ENCODE measurements around the gene NFATC3. TPM values are rescaled to one million over a fixed set of nuclear protein-coding genes. Genes with fewer than 3 reads are reported as not detected.

Gene NFATC3
- polyA plus RNA-seq, 3 donors = 14.3 to 21.8 (median 15.8) TPM

GRCh38 chr16:68246666-68247065, 161.5 kb downstream of the NFATC3 start:
- H3K9me3 Mint-ChIP-seq = peaks cover 0 to 2% (median 0%) of the 10 kb centered on the region in 7 donors

GRCh38 chr16:68247400-68247799, 162.2 kb downstream of the NFATC3 start:
- Histone ChIP-seq H3K4me3 (replicated peaks in 1 of 3; ENCODE audit: low read depth in 2 of 3, low read length in 3 of 3) (peak overlapping the region in 1 of 3 experiments; percentile 86), H4K20me1 (ENCODE audit: insufficient read depth, low read length) (peaks cover 7% of the 10 kb centered on the region), H3K4me2 (replicated peaks; ENCODE audit: extremely low read depth, low read length, poor library complexity, severe bottlenecking) (peak overlapping the region; percentile 91), H3K9ac (ENCODE audit: insufficient read depth, low read length, poor library complexity, severe bottlenecking) (peak overlapping the region; percentile 45), H3K27me3 (ENCODE audit: control insufficient read depth in 2 of 2, insufficient read depth in 2 of 2, low read length in 2 of 2) (no peaks in the 10 kb centered on the region), H3K27ac (ENCODE audit: low read depth in 1 of 2, low read length in 2 of 2) (peak overlapping the region; percentile 61 to 86), H3K4me1 (ENCODE audit: control insufficient read depth in 1 of 2, insufficient read depth in 2 of 2, low read length in 2 of 2) (peaks cover 39 to 47% of the 10 kb centered on the region in 2 donors), H3K36me3 (replicated peaks in 1 of 2; ENCODE audit: control insufficient read depth in 1 of 2, insufficient read depth in 2 of 2, low read length in 2 of 2) (peaks cover 20 to 38% of the 10 kb centered on the region in 2 donors), H3K9me3 (replicated peaks in 1 of 2; ENCODE audit: control insufficient read depth in 1 of 2, insufficient read depth in 1 of 2, low read length in 2 of 2) (no peaks in the 10 kb centered on the region), H2AFZ (ENCODE audit: insufficient read depth, low read depth, low read length, poor library complexity, severe bottlenecking) (peak overlapping the region; percentile 2), H3K79me2 (ENCODE audit: insufficient read depth, low read length) (peaks cover 41% of the 10 kb centered on the region)
- peak overlapping the region; percentile 86 to 92 (median 89) for H3K27ac Mint-ChIP-seq
- 56% methylated on average over 3 of the region's 4 CpGs for WGBS (ENCODE audit: insufficient coverage)
- peaks cover 0 to 2% (median 0%) of the 10 kb centered on the region in 7 donors for H3K9me3 Mint-ChIP-seq
- peak; percentile 74 to 80 (median 75) for DNase-seq
- TF ChIP-seq CTCF (IDR thresholded peaks at IDR 0.05) = no peak
- H3K4me3 Mint-ChIP-seq = peak overlapping the region; percentile 97 to 98
- peaks cover 49% of the 10 kb centered on the region for H3K4me1 Mint-ChIP-seq
- intact Hi-C loops (cut with micrococcal nuclease) = loop anchor here (5.0 to 10.0 kb wide), 2 partner anchors 65 to 163 kb away; partner anchors contain the start of genes PRMT7 (in 2 of the 2), SLC7A6OS (in 2 of the 2) and NFATC3 (in 1 of the 2)
- peaks cover 0 to 3% (median 2%) of the 10 kb centered on the region in 3 donors for H3K27me3 Mint-ChIP-seq (ENCODE audit: low read depth in 3 of 3)
- peaks cover 29 to 48% of the 10 kb centered on the region in 2 donors for H3K36me3 Mint-ChIP-seq

More at GRCh38 chr16:68246666-68247065, 161.5 kb downstream of the NFATC3 start:
- peaks cover 49% of the 10 kb centered on the region for H3K4me1 Mint-ChIP-seq
- Histone ChIP-seq H4K20me1 (ENCODE audit: insufficient read depth, low read length) (peaks cover 4% of the 10 kb centered on the region), H3K9ac (ENCODE audit: insufficient read depth, low read length, poor library complexity, severe bottlenecking) (peak overlapping the region; percentile 45), H3K27ac (ENCODE audit: low read depth in 1 of 2, low read length in 2 of 2) (peak overlapping the region; percentile 61 to 86), H3K4me1 (ENCODE audit: control insufficient read depth in 1 of 2, insufficient read depth in 2 of 2, low read length in 2 of 2) (peaks cover 39 to 47% of the 10 kb centered on the region in 2 donors), H3K4me2 (replicated peaks; ENCODE audit: extremely low read depth, low read length, poor library complexity, severe bottlenecking) (peak overlapping the region; percentile 91), H3K27me3 (ENCODE audit: control insufficient read depth in 2 of 2, insufficient read depth in 2 of 2, low read length in 2 of 2) (no peaks in the 10 kb centered on the region), H3K4me3 (replicated peaks in 1 of 3; ENCODE audit: low read depth in 2 of 3, low read length in 3 of 3) (peak overlapping the region in 1 of 3 experiments; percentile 86), H3K9me3 (replicated peaks in 1 of 2; ENCODE audit: control insufficient read depth in 1 of 2, insufficient read depth in 1 of 2, low read length in 2 of 2) (no peaks in the 10 kb centered on the region), H3K36me3 (replicated peaks in 1 of 2; ENCODE audit: control insufficient read depth in 1 of 2, insufficient read depth in 2 of 2, low read length in 2 of 2) (peaks cover 13 to 30% of the 10 kb centered on the region in 2 donors), H3K79me2 (ENCODE audit: insufficient read depth, low read length) (peaks cover 41% of the 10 kb centered on the region), H2AFZ (ENCODE audit: insufficient read depth, low read depth, low read length, poor library complexity, severe bottlenecking) (no peak overlapping the region)
- intact Hi-C loops (cut with micrococcal nuclease) = loop anchor here (5.0 to 10.0 kb wide), 2 partner anchors 66 to 162 kb away; partner anchors contain the start of genes PRMT7 (in 2 of the 2), SLC7A6OS (in 2 of the 2) and NFATC3 (in 1 of the 2)
- H3K36me3 Mint-ChIP-seq = peaks cover 22 to 41% of the 10 kb centered on the region in 2 donors
- H3K27ac Mint-ChIP-seq = peak overlapping the region; percentile 86 to 92 (median 89)
- no peak for DNase-seq
- 93% methylated on average over 4 of the region's 5 CpGs for WGBS (ENCODE audit: insufficient coverage)
- peaks cover 0 to 5% (median 2%) of the 10 kb centered on the region in 3 donors for H3K27me3 Mint-ChIP-seq (ENCODE audit: low read depth in 3 of 3)
- peak overlapping the region; percentile 97 to 98 for H3K4me3 Mint-ChIP-seq
- no peak for TF ChIP-seq CTCF (IDR thresholded peaks at IDR 0.05)

Measured in CD14-positive monocyte (primary cell).